Measurements from ENCODE around the gene LEF1. TPM values are rescaled to one million over a fixed set of nuclear protein-coding genes. Genes with fewer than 3 reads are reported as not detected.

Gene LEF1
- total and polyA plus RNA-seq, 2 of the 8 experiments (the other 6 are each of a cell fraction or from before 2014, with no cell fraction given), result 2.6 to 5.2 TPM

- 85% methylated on average over 2 of the region's 2 CpGs; no CpG with 5 or more reads in 1 of the 2 experiments for WGBS, 2 experiments (ENCODE audit: extremely low coverage in 1 of 2, insufficient coverage in 1 of 2, insufficient read length in 1 of 2, insufficient replicate concordance in 2 of 2, low coverage in 1 of 2, low lambda C conversion rate in 2 of 2, missing lambda C conversion rate in 1 of 2)
- H2BK120ac ChIP-seq (replicated peaks; ENCODE audit: low read depth, low read length), result no peak overlapping the region
- H3K27me3 ChIP-seq (replicated peaks in 1 of 4; ENCODE audit: control insufficient read depth in 3 of 4, extremely low read depth in 1 of 4, insufficient read depth in 3 of 4, low read length in 3 of 4), result no peaks in the 10 kb centered on the region
- no peak overlapping the region for H2AK5ac ChIP-seq (ENCODE audit: low read depth, low read length)
- no peak overlapping the region for H3K27ac ChIP-seq (ENCODE audit: low read depth, low read length)
- no peak overlapping the region for H4K5ac ChIP-seq (ENCODE audit: insufficient read length, low read depth, low read length)
- no peak overlapping the region for H4K91ac ChIP-seq (replicated peaks; ENCODE audit: insufficient read length, low read length)
- no peak overlapping the region for H3K18ac ChIP-seq (ENCODE audit: extremely low read depth, low read length)
- H3K9me3 ChIP-seq (ENCODE audit: insufficient read depth in 2 of 2, low read depth in 1 of 2, low read length in 1 of 2), result no peaks in the 10 kb centered on the region
- no peak overlapping the region for H3K14ac ChIP-seq (ENCODE audit: insufficient read length)
- no peak overlapping the region for H2BK15ac ChIP-seq (ENCODE audit: low read length)
- H3K9ac ChIP-seq (replicated peaks in 1 of 4; ENCODE audit: extremely low read depth in 1 of 4, low read depth in 3 of 4, low read length in 3 of 4), result no peak overlapping the region
- no peak overlapping the region for H2BK5ac ChIP-seq (ENCODE audit: low read depth, low read length)
- H3K79me1 ChIP-seq (ENCODE audit: low read depth, low read length), result no peaks in the 10 kb centered on the region
- H2BK20ac ChIP-seq (ENCODE audit: low read length), result no peak overlapping the region
- 0 out of 7 replicates have a peak, but pooled peaks cover 0 to 2% (median 0%) of the 10 kb centered on the region in 4 experiments for H3K4me1 ChIP-seq (replicated peaks in 1 of 4; ENCODE audit: control insufficient read depth in 3 of 4, insufficient read depth in 4 of 4, low read length in 3 of 4)
- H4K8ac ChIP-seq (ENCODE audit: extremely low read depth, insufficient read depth, low read length), result no peak overlapping the region
- H3K23ac ChIP-seq (ENCODE audit: insufficient read length), result no peak overlapping the region
- no peak overlapping the region for H3K4ac ChIP-seq (replicated peaks; ENCODE audit: insufficient read length, low read depth, low read length)
- no peaks in the 10 kb centered on the region for H3K23me2 ChIP-seq (ENCODE audit: low read depth, low read length)
- H2AFZ ChIP-seq (ENCODE audit: low read length), result no peak overlapping the region
- ChIA-PET POLR2A (ENCODE audit: partially characterized antibody) (no interaction called here), CTCF (ENCODE audit: partially characterized antibody) (interaction anchor here (0.7 to 1.8 kb wide), 7 partner anchors 12 to 399 kb away, joined by 3 to 5 read pairs (median 3); no protein-coding TSS in a partner anchor)
- no peak overlapping the region for H3K56ac ChIP-seq (replicated peaks; ENCODE audit: insufficient read length, low read depth, low read length)
- no peak overlapping the region for H3K4me2 ChIP-seq (ENCODE audit: insufficient read depth in 1 of 2, low read depth in 2 of 2, low read length in 2 of 2)
- TF ChIP-seq BRCA1 (IDR thresholded peaks at IDR 0.05; ENCODE audit: low read depth, low read length), result no peak
- no peak for TF ChIP-seq RFX5 (IDR thresholded peaks at IDR 0.05; ENCODE audit: borderline replicate concordance, low read depth, low read length)
- TF ChIP-seq SAP30 (IDR thresholded peaks at IDR 0.05; ENCODE audit: insufficient read depth, insufficient replicate concordance, low read length), result no peak
- TF ChIP-seq ATF2 (IDR thresholded peaks at IDR 0.05; ENCODE audit: low read length), result no peak
- no peak for TF ChIP-seq GABPA (IDR thresholded peaks at IDR 0.05; ENCODE audit: borderline replicate concordance, insufficient read depth, low read length)
- TF ChIP-seq KDM4A (IDR thresholded peaks at IDR 0.05; ENCODE audit: low read depth, low read length, severe bottlenecking), result no peak
- no peak for TF ChIP-seq POLR2A (IDR thresholded peaks at IDR 0.05; ENCODE audit: control extremely low read depth in 1 of 2, low read depth in 2 of 2, low read length in 2 of 2)
- TF ChIP-seq POU5F1 (IDR thresholded peaks at IDR 0.05; ENCODE audit: low read depth, low read length), result no peak
- TF ChIP-seq SRF (IDR thresholded peaks at IDR 0.05; ENCODE audit: low read depth, low read length), result no peak
- TF ChIP-seq NANOG (IDR thresholded peaks at IDR 0.05; ENCODE audit: insufficient read depth, low read depth, low read length, poor library complexity, severe bottlenecking), result no peak
- no peak for TF ChIP-seq POLR2AphosphoS5 (IDR thresholded peaks at IDR 0.05; ENCODE audit: low read depth, low read length)
- no peak for TF ChIP-seq CHD2 (IDR thresholded peaks at IDR 0.05; ENCODE audit: low read length)
- FAIRE-seq, result no peak
- no peak overlapping the region for H2BK12ac ChIP-seq (ENCODE audit: low read depth, low read length)
- H3K36me3 ChIP-seq (ENCODE audit: control insufficient read depth in 2 of 4, insufficient read depth in 4 of 4, low read length in 3 of 4), result no peaks in the 10 kb centered on the region
- H3K4me3 ChIP-seq (ENCODE audit: extremely low read depth in 1 of 4, insufficient read depth in 2 of 4, low read depth in 3 of 4, low read length in 4 of 4), result no peak overlapping the region
- DNase-seq (ENCODE audit: low read depth in 1 of 2, low spot score in 2 of 2), result no peak
- no peaks in the 10 kb centered on the region for H3K79me2 ChIP-seq (ENCODE audit: control insufficient read depth in 1 of 2, insufficient read depth in 2 of 2, low read length in 2 of 2)
- no peaks in the 10 kb centered on the region for H4K20me1 ChIP-seq (replicated peaks in 1 of 2; ENCODE audit: control insufficient read depth in 1 of 2, insufficient read depth in 2 of 2, low read length in 2 of 2)
Observed at GRCh38 chr4:108094131-108094530, 74.6 kb downstream of the LEF1 start.

Measured in H1 (cell line).